Coronary artery (tissue), 2 donors: ENCODE data around the gene ERCC2.

Source experiments
- DNase-seq: peaks from one replicate; pipeline ENCODE4 v3.0.0-alpha.2; 2017; ENCODE audit warnings: low spot score
- H3K27ac ChIP-seq, 2 donors: fragments of 200-600 bp; sonication (generic); one replicate each; pipeline ENCODE4 v1.5.1; 2016 to 2019
- H3K4me3 ChIP-seq: fragments of 200-600 bp; sonication (generic); 2 replicates; pipeline ENCODE4 v1.5.1; 2016; ENCODE audit warnings: mild to moderate bottlenecking, moderate library complexity
- CTCF ChIP-seq: fragments of 200-600 bp; sonication (generic); IDR thresholded peaks from one replicate; pipeline ENCODE4 v1.5.1; 2019; ENCODE audit warnings: antibody characterized with exemption

The ERCC2 gene

GRCh38 chr19:45302416-45302815 lies 68.0 kb downstream of the ERCC2 start:
- TF ChIP-seq CTCF, result no peak
- no peak overlapping the region for H3K4me3 ChIP-seq
- no peak overlapping the region for H3K27ac ChIP-seq
- DNase-seq, result no peak
